ENCODE results near the gene ZNF444. TPM values are rescaled to one million over a fixed set of nuclear protein-coding genes. Genes with fewer than 3 reads are reported as not detected.
"Not testable (repeated sequence)": the region's sequence is repeated elsewhere in the genome, so short reads cannot be mapped to it uniquely, and the experiment has no call there.

Gene ZNF444
- 36.7 TPM for polyA plus RNA-seq
- long read RNA-seq, donor 1, full-length matches to known transcripts, result 7 of 7 reads
- long read RNA-seq, donor 1, partial matches to known transcripts, result 0 of 7 reads
- long read RNA-seq, donor 1, other reads (novel, unspliced or antisense), result 0 of 7 reads
- long read RNA-seq, donor 2, full-length matches to known transcripts, result 12 of 12 reads
- long read RNA-seq, donor 2, partial matches to known transcripts, result 0 of 12 reads
- long read RNA-seq, donor 2, other reads (novel, unspliced or antisense), result 0 of 12 reads
- long read RNA-seq, donor 3, full-length matches to known transcripts, result 18 of 23 reads
- long read RNA-seq, donor 3, partial matches to known transcripts, result 5 of 23 reads
- long read RNA-seq, donor 3, other reads (novel, unspliced or antisense), result 0 of 23 reads
- long read RNA-seq, donor 4, full-length matches to known transcripts, result 1 of 1 reads
- long read RNA-seq, donor 4, partial matches to known transcripts, result 0 of 1 reads
- long read RNA-seq, donor 4, other reads (novel, unspliced or antisense), result 0 of 1 reads
- long read RNA-seq, donor 5, full-length matches to known transcripts, result 6 of 6 reads
- long read RNA-seq, donor 5, partial matches to known transcripts, result 0 of 6 reads
- long read RNA-seq, donor 5, other reads (novel, unspliced or antisense), result 0 of 6 reads
- long read RNA-seq, donor 6, full-length matches to known transcripts, result 12 of 12 reads
- long read RNA-seq, donor 6, partial matches to known transcripts, result 0 of 12 reads
- long read RNA-seq, donor 6, other reads (novel, unspliced or antisense), result 0 of 12 reads
- long read RNA-seq, donor 7, partial matches to known transcripts, result 0 of 5 reads
- long read RNA-seq, donor 7, other reads (novel, unspliced or antisense), result 0 of 5 reads
- long read RNA-seq, donor 8, full-length matches to known transcripts, result 15 of 15 reads
- long read RNA-seq, donor 8, partial matches to known transcripts, result 0 of 15 reads
- long read RNA-seq, donor 8, other reads (novel, unspliced or antisense), result 0 of 15 reads
- long read RNA-seq, donor 9, full-length matches to known transcripts, result 8 of 13 reads
- long read RNA-seq, donor 9, partial matches to known transcripts, result 5 of 13 reads
- long read RNA-seq, donor 9, other reads (novel, unspliced or antisense), result 0 of 13 reads
- long read RNA-seq, donor 10, full-length matches to known transcripts, result 13 of 13 reads
- long read RNA-seq, donor 10, partial matches to known transcripts, result 0 of 13 reads
- long read RNA-seq, donor 10, other reads (novel, unspliced or antisense), result 0 of 13 reads
- long read RNA-seq, donor 11, full-length matches to known transcripts, result 5 of 13 reads
- long read RNA-seq, donor 11, partial matches to known transcripts, result 8 of 13 reads
- long read RNA-seq, donor 11, other reads (novel, unspliced or antisense), result 0 of 13 reads

DNA sequence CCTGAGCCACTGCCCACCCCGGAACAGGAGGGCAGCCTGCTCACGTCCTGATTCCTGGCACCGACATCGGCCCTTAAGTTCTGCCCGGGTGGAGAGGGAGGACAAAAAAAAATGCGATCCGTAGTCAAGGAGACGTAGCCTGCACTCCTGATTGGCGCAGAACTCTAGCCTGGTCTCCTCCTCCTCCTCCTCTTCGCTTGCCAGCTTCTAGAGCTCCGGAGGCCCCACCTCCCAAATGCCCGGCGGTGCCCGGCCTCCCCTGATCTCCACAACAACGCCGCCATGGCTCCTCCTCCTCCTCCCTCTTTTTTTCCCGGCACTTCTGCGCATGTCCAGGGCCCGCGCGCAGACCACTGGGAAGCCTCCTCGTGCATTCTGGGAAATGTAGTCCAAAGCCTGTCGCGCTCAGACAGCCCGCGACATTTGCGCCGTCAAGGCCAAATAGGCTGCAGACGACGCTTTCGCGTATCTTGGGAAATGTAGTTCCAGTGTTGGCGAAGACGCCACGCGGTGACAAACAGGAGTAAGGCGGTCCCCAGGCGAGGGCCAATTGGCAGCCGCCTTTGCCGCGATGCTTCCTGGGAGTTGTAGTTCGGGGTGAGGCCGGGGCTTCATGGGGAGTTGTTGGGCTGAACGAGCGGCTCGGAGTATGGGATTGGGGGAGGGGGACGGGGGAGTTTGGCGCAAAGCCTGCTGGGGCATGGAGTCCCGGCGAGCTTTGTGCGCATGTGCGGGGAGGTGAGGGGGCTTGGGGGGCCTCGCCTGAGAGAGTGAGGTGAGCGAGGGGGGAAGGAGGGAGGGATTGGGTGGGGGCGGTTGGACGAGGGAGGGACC lies at the start of gene ZNF444:
ZNF444 (plus strand) TSS at position 705 of the 834 bp plus-strand sequence. CDS start 5,625 bp downstream, outside the sequence.
- peaks cover 33% of the 10 kb centered on the region for H3K4me1 ChIP-seq (ENCODE audit: control insufficient read depth, insufficient read depth, low read length)
- DNase-seq, result peak; percentile 100
- H3K27ac ChIP-seq (ENCODE audit: low read length), result peak within 1 kb of the TSS; percentile 92
- WGBS (ENCODE audit: insufficient coverage, low lambda C conversion rate), result no CpG with 5 or more reads among the region's 56 CpGs
- no peaks in the 10 kb centered on the region for H3K36me3 ChIP-seq (ENCODE audit: control insufficient read depth, insufficient read depth, low read length)
- peak within 1 kb of the TSS; percentile 67 for H3K4me3 ChIP-seq (ENCODE audit: low read length)
- no peaks in the 10 kb centered on the region for H3K9me3 ChIP-seq (ENCODE audit: control insufficient read depth, low read depth, low read length)
- H3K27me3 ChIP-seq (ENCODE audit: control insufficient read depth, insufficient read depth, low read length), result no peaks in the 10 kb centered on the region

DNA sequence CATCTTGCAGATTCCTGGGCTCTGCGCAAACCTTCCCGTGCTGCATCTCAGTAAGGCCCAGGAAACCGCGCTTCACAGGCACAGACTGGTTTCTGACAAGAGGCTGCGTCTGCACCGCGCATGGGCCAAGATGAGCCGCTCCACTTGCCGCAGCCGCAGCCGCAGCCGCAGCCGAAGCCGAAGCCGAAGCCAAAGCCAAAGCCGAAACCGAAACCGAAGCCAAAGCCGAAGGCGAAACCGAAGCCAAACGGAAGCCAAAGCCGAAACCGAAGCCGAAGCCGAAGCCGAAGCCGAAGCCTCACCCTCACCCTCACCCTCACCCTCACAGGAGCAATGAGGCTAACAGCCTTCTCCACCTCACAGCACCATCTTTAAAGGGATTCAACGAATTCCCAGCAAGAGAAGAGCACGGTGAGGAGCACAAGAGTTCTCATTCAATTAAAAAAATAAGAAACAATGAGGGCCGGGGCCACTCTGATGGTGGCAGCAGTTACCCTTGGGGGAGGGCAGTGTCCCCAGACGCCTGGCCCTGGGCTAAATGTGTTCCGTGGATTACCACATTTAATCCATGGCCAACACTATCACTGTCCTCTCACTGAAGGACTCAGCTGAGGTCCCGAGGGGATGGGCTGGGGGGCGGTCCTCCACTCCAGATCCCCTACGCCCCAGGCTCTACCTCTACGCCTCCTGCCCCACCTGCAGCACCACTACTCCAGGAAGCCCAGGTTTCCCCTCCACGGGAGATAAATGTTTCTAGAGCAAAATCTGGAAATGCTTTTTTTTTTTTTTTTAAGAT lies 49.1 kb upstream of the ZNF444 start:
- H3K4me3 ChIP-seq (ENCODE audit: low read length), result no peak overlapping the region
- H3K27ac ChIP-seq (ENCODE audit: low read length), result no peak overlapping the region
- DNase-seq, result no peak
- no peaks in the 10 kb centered on the region for H3K27me3 ChIP-seq (ENCODE audit: control insufficient read depth, insufficient read depth, low read length)
- H3K4me1 ChIP-seq (ENCODE audit: control insufficient read depth, insufficient read depth, low read length), result no peaks in the 10 kb centered on the region
- H3K9me3 ChIP-seq (ENCODE audit: control insufficient read depth, low read depth, low read length), result peaks cover 6% of the 10 kb centered on the region
- peaks cover 48% of the 10 kb centered on the region for H3K36me3 ChIP-seq (ENCODE audit: control insufficient read depth, insufficient read depth, low read length)
- no CpG with 5 or more reads among the region's 38 CpGs for WGBS (ENCODE audit: insufficient coverage, low lambda C conversion rate)

DNA sequence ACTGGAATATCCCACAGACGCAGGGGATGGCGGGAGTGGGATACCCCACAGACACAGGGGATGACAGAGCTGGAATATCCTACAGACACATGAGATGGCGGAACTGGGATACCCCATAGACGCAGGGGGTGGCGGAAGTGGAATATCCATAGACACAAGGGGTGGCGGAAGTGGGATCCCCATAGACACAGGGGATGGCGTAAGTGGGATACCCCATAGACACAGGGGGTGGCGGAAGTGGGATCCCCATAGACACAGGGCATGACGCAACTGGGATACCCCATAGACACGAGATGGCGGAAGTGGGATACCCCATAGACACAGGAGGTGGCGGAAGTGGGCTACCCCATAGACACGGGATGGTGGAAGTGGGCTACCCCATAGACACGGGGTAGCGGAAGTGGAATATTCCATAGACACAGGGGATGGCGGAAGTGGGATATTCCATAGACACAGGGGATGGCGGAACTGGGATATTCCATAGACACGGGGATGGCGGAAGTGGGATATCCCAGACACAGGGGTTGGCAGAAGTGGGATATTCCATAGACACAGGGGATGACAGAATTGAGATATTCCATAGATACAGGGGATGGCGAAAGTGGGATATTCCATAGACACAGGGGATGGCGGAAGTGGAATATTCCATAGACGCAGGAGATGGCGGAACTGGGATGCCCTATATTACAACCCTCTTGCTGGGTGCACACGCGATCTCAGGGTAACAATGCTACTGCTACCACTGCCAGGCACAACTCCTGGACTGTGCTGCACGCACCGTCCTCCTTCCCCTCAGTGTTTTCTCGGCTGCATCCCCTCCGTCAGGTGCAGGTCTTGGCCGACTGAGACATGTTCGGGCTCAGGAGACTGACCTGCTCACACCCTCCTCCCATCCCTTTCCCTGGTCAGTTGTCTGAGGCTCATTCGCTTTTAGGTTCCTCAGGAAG lies 48.1 kb upstream of the ZNF444 start:
- Histone ChIP-seq H3K4me1 (ENCODE audit: control insufficient read depth, insufficient read depth, low read length) (no peaks in the 10 kb centered on the region), H3K4me3 (ENCODE audit: low read length) (no peak overlapping the region), H3K27ac (ENCODE audit: low read length) (no peak overlapping the region), H3K36me3 (ENCODE audit: control insufficient read depth, insufficient read depth, low read length) (peaks cover 49% of the 10 kb centered on the region), H3K27me3 (ENCODE audit: control insufficient read depth, insufficient read depth, low read length) (no peaks in the 10 kb centered on the region), H3K9me3 (ENCODE audit: control insufficient read depth, low read depth, low read length) (peaks cover 6% of the 10 kb centered on the region)
- no peak for DNase-seq
- WGBS (ENCODE audit: insufficient coverage, low lambda C conversion rate), result 100% methylated on average over 5 of the region's 32 CpGs

DNA sequence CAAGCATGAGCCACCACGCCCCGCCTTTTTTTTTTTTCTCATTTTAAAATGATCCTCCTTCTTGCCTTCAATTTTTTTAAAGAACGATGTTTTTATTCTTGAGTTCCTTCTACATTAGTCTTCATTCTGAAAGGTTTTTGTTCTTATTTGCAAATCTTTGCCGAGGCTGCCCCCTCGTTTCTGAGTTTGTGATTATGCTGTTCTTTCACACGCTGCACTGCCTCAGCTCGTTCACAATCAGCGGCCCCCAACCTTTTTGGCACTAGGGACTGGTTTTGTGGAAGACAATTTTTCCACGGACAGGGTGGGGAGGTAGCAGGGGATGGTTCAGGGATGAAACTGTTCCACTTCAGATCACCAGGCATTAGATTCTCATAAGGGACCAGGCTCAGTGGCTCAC lies 46.6 kb upstream of the ZNF444 start:
- no peak for DNase-seq
- no peaks in the 10 kb centered on the region for H3K27me3 ChIP-seq (ENCODE audit: control insufficient read depth, insufficient read depth, low read length)
- H3K9me3 ChIP-seq (ENCODE audit: control insufficient read depth, low read depth, low read length), result peaks cover 16% of the 10 kb centered on the region
- 100% methylated on average over 3 of the region's 9 CpGs for WGBS (ENCODE audit: insufficient coverage, low lambda C conversion rate)
- H3K4me3 ChIP-seq (ENCODE audit: low read length), result no peak overlapping the region
- no peak overlapping the region for H3K27ac ChIP-seq (ENCODE audit: low read length)
- no peaks in the 10 kb centered on the region for H3K4me1 ChIP-seq (ENCODE audit: control insufficient read depth, insufficient read depth, low read length)
- H3K36me3 ChIP-seq (ENCODE audit: control insufficient read depth, insufficient read depth, low read length), result peaks cover 54% of the 10 kb centered on the region

DNA sequence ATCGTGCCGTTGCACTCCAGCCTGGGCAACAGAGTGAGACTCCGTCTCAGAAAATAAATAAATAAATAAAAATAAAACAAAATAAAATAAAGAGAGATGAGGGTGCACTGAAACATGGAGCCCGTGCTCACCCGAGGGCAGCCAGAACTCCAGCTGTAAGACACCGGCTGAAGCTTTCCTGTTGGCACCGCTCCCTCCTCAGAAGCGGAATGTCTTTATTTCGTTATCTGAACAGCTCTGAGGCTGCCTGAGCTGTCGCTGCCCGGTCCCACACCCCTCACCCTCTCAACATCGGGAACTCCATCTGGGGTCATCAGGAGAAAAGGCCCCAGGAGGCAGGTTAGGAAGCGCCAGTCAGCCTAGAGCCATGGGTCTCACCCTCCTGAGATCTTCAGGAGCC lies 44.4 kb upstream of the ZNF444 start:
- DNase-seq, result no peak
- H3K27me3 ChIP-seq (ENCODE audit: control insufficient read depth, insufficient read depth, low read length), result no peaks in the 10 kb centered on the region
- H3K27ac ChIP-seq (ENCODE audit: low read length), result no peak overlapping the region
- WGBS (ENCODE audit: insufficient coverage, low lambda C conversion rate), result no CpG with 5 or more reads among the region's 13 CpGs
- H3K4me3 ChIP-seq (ENCODE audit: low read length), result no peak overlapping the region
- no peaks in the 10 kb centered on the region for H3K4me1 ChIP-seq (ENCODE audit: control insufficient read depth, insufficient read depth, low read length)
- peaks cover 55% of the 10 kb centered on the region for H3K36me3 ChIP-seq (ENCODE audit: control insufficient read depth, insufficient read depth, low read length)
- H3K9me3 ChIP-seq (ENCODE audit: control insufficient read depth, low read depth, low read length), result peaks cover 21% of the 10 kb centered on the region

DNA sequence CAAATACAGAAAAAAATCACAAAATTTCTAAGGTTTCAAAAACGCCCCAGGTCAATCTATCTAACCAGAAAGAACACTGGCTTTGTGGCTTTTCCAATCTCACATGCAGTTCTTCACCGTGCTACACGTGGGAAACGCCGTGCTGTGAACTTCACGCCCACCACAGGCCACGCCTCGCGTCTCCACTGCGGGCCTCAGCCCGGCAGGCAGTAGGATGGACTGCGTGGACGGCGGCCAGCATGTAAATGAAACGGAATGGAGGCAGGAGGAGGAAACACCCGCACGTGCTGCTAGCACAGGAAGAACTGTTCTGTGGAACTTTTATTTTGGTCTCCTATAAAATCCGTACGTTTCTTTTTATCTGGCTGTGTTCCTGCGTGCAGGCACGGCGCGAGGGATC lies 43.8 kb upstream of the ZNF444 start:
- Histone ChIP-seq H3K9me3 (ENCODE audit: control insufficient read depth, low read depth, low read length) (peaks cover 18% of the 10 kb centered on the region), H3K4me3 (ENCODE audit: low read length) (no peak overlapping the region), H3K36me3 (ENCODE audit: control insufficient read depth, insufficient read depth, low read length) (peaks cover 61% of the 10 kb centered on the region), H3K27ac (ENCODE audit: low read length) (no peak overlapping the region), H3K27me3 (ENCODE audit: control insufficient read depth, insufficient read depth, low read length) (no peaks in the 10 kb centered on the region), H3K4me1 (ENCODE audit: control insufficient read depth, insufficient read depth, low read length) (no peaks in the 10 kb centered on the region)
- no peak for DNase-seq
- no CpG with 5 or more reads among the region's 23 CpGs for WGBS (ENCODE audit: insufficient coverage, low lambda C conversion rate)

DNA sequence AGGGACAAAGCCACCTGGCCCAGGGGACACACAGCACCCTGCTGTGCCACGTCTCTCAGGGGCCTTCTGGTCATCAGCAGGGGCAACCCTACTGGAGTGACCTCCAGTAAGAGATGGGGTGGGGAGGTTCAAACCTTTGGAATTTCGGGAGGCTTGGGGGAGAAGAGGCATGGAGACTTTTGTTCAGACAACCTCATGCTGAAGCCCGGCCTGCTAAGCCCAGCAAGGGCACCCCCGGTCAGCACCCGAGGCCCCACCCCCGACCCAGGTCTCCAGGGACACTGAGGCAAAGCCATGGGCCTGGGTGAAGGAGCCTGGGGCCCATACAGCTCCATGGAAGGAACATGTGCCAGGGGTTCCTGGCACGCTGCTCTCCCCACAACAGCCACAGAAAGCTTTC lies 43.3 kb upstream of the ZNF444 start:
- no peaks in the 10 kb centered on the region for H3K4me1 ChIP-seq (ENCODE audit: control insufficient read depth, insufficient read depth, low read length)
- H3K27ac ChIP-seq (ENCODE audit: low read length), result no peak overlapping the region
- DNase-seq, result no peak
- no peak overlapping the region for H3K4me3 ChIP-seq (ENCODE audit: low read length)
- H3K36me3 ChIP-seq (ENCODE audit: control insufficient read depth, insufficient read depth, low read length), result peaks cover 61% of the 10 kb centered on the region
- peaks cover 16% of the 10 kb centered on the region for H3K9me3 ChIP-seq (ENCODE audit: control insufficient read depth, low read depth, low read length)
- H3K27me3 ChIP-seq (ENCODE audit: control insufficient read depth, insufficient read depth, low read length), result no peaks in the 10 kb centered on the region
- no CpG with 5 or more reads among the region's 7 CpGs for WGBS (ENCODE audit: insufficient coverage, low lambda C conversion rate)

DNA sequence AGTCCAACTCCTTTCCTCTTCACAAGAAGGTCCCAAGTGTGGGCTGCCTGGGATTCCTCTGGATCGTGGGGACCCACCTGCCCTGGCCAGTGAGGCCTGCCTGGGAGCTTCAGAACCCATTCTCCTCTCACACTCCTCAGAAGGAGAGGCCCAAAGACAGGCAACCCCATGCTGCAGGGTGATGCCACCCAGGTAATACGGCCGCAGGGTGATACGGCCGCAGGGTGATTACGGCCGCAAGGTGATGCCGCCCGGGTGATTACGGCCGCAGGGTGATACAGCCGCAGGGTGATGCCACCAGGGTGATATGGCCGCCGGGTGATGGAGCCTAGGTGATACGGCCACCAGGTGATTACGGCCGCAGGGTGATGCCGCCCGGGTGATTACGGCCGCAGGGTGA lies 42.9 kb upstream of the ZNF444 start:
- H3K4me3 ChIP-seq (ENCODE audit: low read length); H3K27ac ChIP-seq (ENCODE audit: low read length); H3K27me3 ChIP-seq (ENCODE audit: control insufficient read depth, insufficient read depth, low read length); DNase-seq; H3K4me1 ChIP-seq (ENCODE audit: control insufficient read depth, insufficient read depth, low read length): not testable (repeated sequence)
- Histone ChIP-seq H3K36me3 (ENCODE audit: control insufficient read depth, insufficient read depth, low read length) (peaks cover 59% of the 10 kb centered on the region), H3K9me3 (ENCODE audit: control insufficient read depth, low read depth, low read length) (peaks cover 16% of the 10 kb centered on the region)
- WGBS (ENCODE audit: insufficient coverage, low lambda C conversion rate), result no CpG with 5 or more reads among the region's 21 CpGs

Measured in large intestine (tissue), 12 donors.